Tibial nerve (tissue), 3 donors: Measurements from ENCODE around the gene GPRIN2.

ENCODE experiments used
- POLR2A ChIP-seq, 2 donors: fragments of 450-650 bp; IDR thresholded peaks; one replicate each; pipeline ENCODE4 v1.6.1; 2017; ENCODE audit warnings: antibody characterized with exemption in 2 of 2, mild to moderate bottlenecking in 2 of 2, moderate library complexity in 2 of 2
- TF ChIP-seq, protein P1 (sequence below), 5 experiments: fragments of 200-600 bp in 3 of 5; fragments of 450-650 bp in 2 of 5; sonication (generic) in 3 of 5; IDR thresholded peaks; one replicate each; pipeline ENCODE4 v1.5.1; 2016 to 2019; ENCODE audit warnings: antibody characterized with exemption in 5 of 5, mild to moderate bottlenecking in 3 of 5, moderate library complexity in 2 of 5

DNA sequence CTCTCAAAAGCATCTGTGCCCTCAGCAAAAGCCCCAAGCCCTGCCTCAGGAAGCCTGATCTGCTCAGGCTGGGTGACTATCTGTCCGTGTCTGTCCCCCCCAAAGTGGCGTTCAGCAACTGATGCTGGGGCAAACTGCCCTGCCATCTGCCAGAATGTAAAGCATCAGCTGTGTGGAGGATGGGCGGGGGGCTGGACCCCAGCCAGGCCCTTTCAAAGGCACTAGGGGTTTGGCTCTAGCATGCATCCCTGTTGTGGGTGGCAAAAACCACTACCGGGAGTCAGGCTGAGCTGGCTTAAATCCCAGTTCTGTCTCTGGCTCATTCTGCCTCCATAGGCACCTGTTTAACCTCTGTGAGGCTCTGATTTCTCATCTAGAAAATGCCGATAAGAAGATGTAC lies 35.5 kb downstream of the GPRIN2 start:
- TF ChIP-seq, protein P1, sequence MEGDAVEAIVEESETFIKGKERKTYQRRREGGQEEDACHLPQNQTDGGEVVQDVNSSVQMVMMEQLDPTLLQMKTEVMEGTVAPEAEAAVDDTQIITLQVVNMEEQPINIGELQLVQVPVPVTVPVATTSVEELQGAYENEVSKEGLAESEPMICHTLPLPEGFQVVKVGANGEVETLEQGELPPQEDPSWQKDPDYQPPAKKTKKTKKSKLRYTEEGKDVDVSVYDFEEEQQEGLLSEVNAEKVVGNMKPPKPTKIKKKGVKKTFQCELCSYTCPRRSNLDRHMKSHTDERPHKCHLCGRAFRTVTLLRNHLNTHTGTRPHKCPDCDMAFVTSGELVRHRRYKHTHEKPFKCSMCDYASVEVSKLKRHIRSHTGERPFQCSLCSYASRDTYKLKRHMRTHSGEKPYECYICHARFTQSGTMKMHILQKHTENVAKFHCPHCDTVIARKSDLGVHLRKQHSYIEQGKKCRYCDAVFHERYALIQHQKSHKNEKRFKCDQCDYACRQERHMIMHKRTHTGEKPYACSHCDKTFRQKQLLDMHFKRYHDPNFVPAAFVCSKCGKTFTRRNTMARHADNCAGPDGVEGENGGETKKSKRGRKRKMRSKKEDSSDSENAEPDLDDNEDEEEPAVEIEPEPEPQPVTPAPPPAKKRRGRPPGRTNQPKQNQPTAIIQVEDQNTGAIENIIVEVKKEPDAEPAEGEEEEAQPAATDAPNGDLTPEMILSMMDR (IDR thresholded peaks at IDR 0.05) = no peak
- TF ChIP-seq POLR2A (IDR thresholded peaks at IDR 0.05) = no peak
